K562 (cell line): ENCODE data around the gene NKIRAS2. TPM values are rescaled to one million over a fixed set of nuclear protein-coding genes. Genes with fewer than 3 reads are reported as not detected.

Experiments
- ARID4B ChIP-seq: sonication (generic); formaldehyde crosslinking; IDR thresholded peaks from 2 replicates; pipeline ENCODE4 v1.8.0; 2022; ENCODE audit warnings: mild to moderate bottlenecking, missing genetic modification reagents
- CBX8 ChIP-seq: fragments of 200-600 bp; sonication (generic); IDR thresholded peaks from 2 replicates; pipeline ENCODE4 v1.6.1; 2012; ENCODE audit warnings: borderline replicate concordance, mixed run types, low read depth, mild to moderate bottlenecking, moderate library complexity, mixed read lengths, low read length, control low read depth, inconsistent platforms; ENCODE audit not compliant: poor library complexity, severe bottlenecking; ENCODE audit errors: extremely low read depth
- ELF2 ChIP-seq: fragments of 250-450 bp; sonication (Bioruptor Pico); IDR thresholded peaks from 2 replicates; pipeline ENCODE4 v1.5.0; 2021; ENCODE audit warnings: mild to moderate bottlenecking
- NR1H2 ChIP-seq: sonication (generic); formaldehyde crosslinking; IDR thresholded peaks from 2 replicates; pipeline ENCODE4 v1.4.0; 2020; ENCODE audit warnings: mild to moderate bottlenecking, missing genetic modification reagents
- SRF ChIP-seq, 2 experiments: fragments of 250-450, 450-650 bp in 1 of 2; sonication (Bioruptor Pico) in 1 of 2; sonication (generic) in 1 of 2; formaldehyde crosslinking; IDR thresholded peaks; 2 replicates each; pipeline versions ENCODE4 v1.5.0 to v1.5.1; 2020 to 2022; ENCODE audit warnings: mild to moderate bottlenecking in 1 of 2, missing genetic modification reagents in 1 of 2
- TAF15 ChIP-seq: fragments of 200-400 bp; formaldehyde crosslinking; IDR thresholded peaks from 2 replicates; pipeline ENCODE4 v1.6.1; 2017; ENCODE audit warnings: mild to moderate bottlenecking, low read depth, low read length, moderate library complexity
- ZC3H8 ChIP-seq: fragments of 450-650 bp; IDR thresholded peaks from 2 replicates; pipeline ENCODE4 v1.6.1; 2017
- ZNF444 ChIP-seq: fragments of 250-450 bp; sonication (Bioruptor Pico); IDR thresholded peaks from 2 replicates; pipeline ENCODE4 v1.4.0; 2020; ENCODE audit warnings: mild to moderate bottlenecking, moderate library complexity
- polyA plus RNA-seq, 8 experiments: library from polyadenylated mRNA; depleted of rRNA in 4 of 8; stranded (reverse) in 5 of 8; unstranded in 3 of 8; fragments of >200 nt; fragmentation: Nextera tagmentation in 2 of 8; fragmentation: Illumina TruSeq in 1 of 8; extraction: Ambion mirVana in 2 of 8; extraction: Trizol in 1 of 8; gene quantifications; 2 replicates each; pipeline versions ENCODE4 v1.2.1 to v1.2.3, GENCODE V29; 2011 to 2014; ENCODE audit warnings: inconsistent platforms in 1 of 8, missing spikeins in 1 of 8
- total RNA-seq, 7 experiments: library from RNA; depleted of rRNA in 6 of 7; stranded (reverse); fragments of >200 nt in 6 of 7; fragmentation: Illumina TruSeq in 2 of 7; extraction: Trizol in 2 of 7; gene quantifications; 2 replicates each; pipeline versions ENCODE4 v1.2.1 to v1.2.3, GENCODE V29; 2011 to 2021; ENCODE audit warnings: low replicate concordance in 1 of 7
- TF ChIP-seq, protein P1 (sequence below): fragments of 250-450 bp; sonication (Bioruptor Pico); IDR thresholded peaks from 2 replicates; pipeline ENCODE4 v1.4.0; 2020
- TF ChIP-seq, protein P2 (sequence below): fragments of 450-650 bp; conservative IDR thresholded peaks from 2 replicates; pipeline ENCODE4 v1.6.1; 2016; ENCODE audit warnings: missing genetic modification characterization, low read depth, mild to moderate bottlenecking, missing compliant biosample characterization, moderate library complexity

Gene NKIRAS2
- total and polyA plus RNA-seq, 9 of the 15 experiments (the other 6 are each of a cell fraction or from before 2014, with no cell fraction given) = 10.1 to 65.5 (median 29.8) TPM

DNA sequence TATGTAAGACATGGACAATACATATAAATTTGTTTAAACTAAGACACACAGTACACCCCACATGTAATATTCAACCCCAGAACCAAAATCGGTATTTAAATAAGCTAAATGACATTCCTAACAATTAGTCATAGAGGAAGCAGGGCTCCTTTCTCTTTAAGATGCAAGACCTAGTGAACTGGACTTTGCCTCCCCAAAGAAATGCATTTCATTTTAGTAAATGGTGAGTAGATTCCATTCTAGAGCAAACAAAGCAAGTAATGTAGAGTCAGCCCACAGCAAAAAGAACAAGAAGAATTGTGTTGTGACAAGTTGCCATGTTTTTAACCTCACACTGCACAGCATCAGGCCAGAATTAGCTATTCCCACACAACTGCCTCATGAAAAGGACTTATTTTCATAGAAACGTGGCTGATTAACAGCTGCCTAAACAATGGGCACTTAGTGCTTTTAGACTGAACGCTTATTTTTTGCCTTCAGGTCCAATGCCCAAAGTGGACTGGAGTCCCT, 17.0 kb upstream of the NKIRAS2 start (continued):
- TF ChIP-seq, protein P1, sequence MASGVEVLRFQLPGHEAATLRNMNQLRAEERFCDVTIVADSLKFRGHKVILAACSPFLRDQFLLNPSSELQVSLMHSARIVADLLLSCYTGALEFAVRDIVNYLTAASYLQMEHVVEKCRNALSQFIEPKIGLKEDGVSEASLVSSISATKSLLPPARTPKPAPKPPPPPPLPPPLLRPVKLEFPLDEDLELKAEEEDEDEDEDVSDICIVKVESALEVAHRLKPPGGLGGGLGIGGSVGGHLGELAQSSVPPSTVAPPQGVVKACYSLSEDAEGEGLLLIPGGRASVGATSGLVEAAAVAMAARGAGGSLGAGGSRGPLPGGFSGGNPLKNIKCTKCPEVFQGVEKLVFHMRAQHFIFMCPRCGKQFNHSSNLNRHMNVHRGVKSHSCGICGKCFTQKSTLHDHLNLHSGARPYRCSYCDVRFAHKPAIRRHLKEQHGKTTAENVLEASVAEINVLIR (CRISPR knock-in tag) = no peak
- TF ChIP-seq ELF2 (no peak), ARID4B (CRISPR knock-in tag) (no peak), ZC3H8 (no peak), NR1H2 (CRISPR knock-in tag) (no peak), CBX8 (no peak), TAF15 (no peak), SRF (CRISPR knock-in tag; IDR thresholded peaks at IDR 0.05) (no peak), ZNF444 (CRISPR knock-in tag) (no peak)
- TF ChIP-seq, protein P2, sequence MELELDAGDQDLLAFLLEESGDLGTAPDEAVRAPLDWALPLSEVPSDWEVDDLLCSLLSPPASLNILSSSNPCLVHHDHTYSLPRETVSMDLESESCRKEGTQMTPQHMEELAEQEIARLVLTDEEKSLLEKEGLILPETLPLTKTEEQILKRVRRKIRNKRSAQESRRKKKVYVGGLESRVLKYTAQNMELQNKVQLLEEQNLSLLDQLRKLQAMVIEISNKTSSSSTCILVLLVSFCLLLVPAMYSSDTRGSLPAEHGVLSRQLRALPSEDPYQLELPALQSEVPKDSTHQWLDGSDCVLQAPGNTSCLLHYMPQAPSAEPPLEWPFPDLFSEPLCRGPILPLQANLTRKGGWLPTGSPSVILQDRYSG (tag) = no peak
